ENCODE results near the gene RIMBP3C. TPM values are rescaled to one million over a fixed set of nuclear protein-coding genes. Genes with fewer than 3 reads are reported as not detected.
"Not testable (repeated sequence)": the region's sequence is repeated elsewhere in the genome, so short reads cannot be mapped to it uniquely, and the experiment has no call there.

RIMBP3C gene
- total RNA-seq, 1 donor from 2014 or later: 0.29 TPM

DNA sequence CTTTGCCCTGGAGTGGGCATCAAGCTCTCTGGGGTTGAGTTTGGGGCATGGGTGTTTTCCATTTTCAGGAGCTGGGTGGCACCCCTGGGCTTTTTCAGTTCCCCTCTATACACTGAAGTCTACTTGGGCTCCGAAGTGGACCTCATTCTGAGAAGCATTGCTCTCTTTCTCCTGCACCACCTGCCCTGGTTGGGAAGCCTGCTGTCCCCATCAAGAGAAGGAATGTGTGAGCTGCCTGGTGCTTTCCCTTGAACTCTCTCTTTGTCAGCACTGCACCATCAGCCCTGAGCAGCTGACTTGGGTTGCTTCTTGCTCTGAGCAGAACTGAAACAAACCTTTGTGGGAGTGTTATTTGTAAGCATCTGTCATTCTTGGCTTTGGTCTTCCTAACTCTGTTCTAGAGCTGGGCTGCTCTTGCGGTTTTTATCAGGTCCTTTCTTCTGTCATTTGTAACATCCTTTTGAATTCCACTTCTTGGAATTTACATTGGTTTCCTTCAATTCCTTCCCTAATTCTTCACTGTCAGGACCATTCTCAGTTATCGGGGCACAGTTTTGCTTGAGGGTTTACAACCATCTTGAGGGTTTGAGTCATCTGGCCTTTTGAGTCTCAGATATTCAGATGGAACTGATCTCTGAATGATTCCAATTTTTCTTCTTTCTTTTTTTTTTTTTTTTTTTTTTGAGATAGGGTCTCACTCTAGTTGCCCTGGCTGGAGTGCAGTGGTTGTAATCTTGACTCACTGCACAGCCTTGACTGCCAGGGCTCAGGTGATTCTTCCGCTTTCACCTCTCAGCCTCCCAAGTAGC lies 36.7 kb upstream of the RIMBP3C start:
- Histone ChIP-seq H3K4me3 (ENCODE audit: low read depth, low read length) (no peak overlapping the region), H3K27me3 (ENCODE audit: control insufficient read depth, insufficient read depth, low read length) (no peaks in the 10 kb centered on the region), H3K36me3 (ENCODE audit: control insufficient read depth, insufficient read depth, low read length) (peaks cover 1% of the 10 kb centered on the region)
- TF ChIP-seq, protein P1, sequence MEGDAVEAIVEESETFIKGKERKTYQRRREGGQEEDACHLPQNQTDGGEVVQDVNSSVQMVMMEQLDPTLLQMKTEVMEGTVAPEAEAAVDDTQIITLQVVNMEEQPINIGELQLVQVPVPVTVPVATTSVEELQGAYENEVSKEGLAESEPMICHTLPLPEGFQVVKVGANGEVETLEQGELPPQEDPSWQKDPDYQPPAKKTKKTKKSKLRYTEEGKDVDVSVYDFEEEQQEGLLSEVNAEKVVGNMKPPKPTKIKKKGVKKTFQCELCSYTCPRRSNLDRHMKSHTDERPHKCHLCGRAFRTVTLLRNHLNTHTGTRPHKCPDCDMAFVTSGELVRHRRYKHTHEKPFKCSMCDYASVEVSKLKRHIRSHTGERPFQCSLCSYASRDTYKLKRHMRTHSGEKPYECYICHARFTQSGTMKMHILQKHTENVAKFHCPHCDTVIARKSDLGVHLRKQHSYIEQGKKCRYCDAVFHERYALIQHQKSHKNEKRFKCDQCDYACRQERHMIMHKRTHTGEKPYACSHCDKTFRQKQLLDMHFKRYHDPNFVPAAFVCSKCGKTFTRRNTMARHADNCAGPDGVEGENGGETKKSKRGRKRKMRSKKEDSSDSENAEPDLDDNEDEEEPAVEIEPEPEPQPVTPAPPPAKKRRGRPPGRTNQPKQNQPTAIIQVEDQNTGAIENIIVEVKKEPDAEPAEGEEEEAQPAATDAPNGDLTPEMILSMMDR (IDR thresholded peaks at IDR 0.05; ENCODE audit: insufficient read depth, low read length, poor library complexity, severe bottlenecking): no peak
- DNase-seq (ENCODE audit: low read depth): no peak

DNA sequence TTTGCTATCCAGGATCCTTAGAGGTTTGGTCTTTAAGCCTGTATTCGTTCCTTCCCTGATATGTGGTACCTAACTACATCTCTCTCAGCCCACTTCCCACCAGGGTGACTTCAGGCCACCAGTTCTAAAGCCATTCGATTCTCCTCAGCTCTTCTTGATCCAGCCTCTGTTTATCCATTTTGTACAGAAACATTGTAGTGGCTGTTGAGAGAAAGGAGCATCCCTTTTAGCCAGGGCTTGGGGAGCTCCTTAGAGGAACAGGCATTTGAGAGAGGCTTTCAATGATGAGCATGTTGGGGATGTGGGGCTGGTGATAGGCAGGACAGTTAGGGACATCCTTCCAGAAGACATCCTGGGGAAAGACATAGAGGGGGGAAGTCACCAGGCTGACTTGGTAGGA lies 34.1 kb upstream of the RIMBP3C start:
- Histone ChIP-seq H3K27me3 (ENCODE audit: control insufficient read depth, insufficient read depth, low read length) (no peaks in the 10 kb centered on the region), H3K4me3 (ENCODE audit: low read depth, low read length) (no peak overlapping the region), H3K36me3 (ENCODE audit: control insufficient read depth, insufficient read depth, low read length) (peaks cover 1% of the 10 kb centered on the region)
- DNase-seq (ENCODE audit: low read depth): no peak
- TF ChIP-seq, protein P1 (IDR thresholded peaks at IDR 0.05; ENCODE audit: insufficient read depth, low read length, poor library complexity, severe bottlenecking): no peak

DNA sequence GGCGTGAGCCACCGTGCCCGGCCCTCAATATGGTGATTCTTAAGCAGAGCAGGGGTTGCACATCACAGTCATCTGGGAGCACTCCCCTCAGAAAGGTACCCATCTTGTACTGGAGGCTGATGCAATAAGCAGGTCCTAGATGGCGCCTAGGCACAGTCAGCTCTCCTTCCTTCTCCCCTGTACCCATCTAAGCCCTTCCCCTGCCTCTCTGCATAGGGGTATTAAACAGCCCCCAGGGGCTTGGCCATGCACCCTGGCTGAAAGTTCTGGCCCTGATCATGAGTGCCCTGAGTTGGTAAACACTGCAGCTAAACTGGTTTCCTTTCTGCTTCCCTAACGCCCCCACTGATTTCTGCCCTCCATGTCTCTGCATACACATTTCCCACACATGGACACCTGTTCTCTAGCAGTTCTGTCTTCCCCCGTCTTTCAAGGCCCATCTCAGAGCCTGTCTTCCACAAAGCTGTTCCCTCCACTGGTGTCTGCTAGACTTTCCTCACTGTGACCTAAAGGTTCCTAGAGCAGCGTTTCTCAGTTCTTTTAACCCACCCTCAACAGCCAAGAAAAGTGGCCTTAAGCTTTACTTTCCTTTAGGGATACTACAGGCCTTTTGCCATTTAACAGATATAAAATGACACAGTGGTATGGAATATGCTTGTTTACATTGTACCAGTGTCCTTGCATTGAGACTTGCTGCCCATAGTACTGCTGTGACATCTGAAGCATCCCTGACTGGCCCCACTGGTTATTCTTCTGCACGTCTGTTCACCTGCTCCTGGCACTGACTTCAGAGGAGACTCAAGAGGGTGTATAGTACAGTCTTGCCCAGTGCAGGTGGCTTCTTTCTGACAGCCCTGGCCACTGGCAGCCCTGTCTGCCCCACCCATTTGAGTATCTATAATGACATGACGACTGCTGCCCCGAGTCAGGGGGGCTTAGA lies 31.8 kb upstream of the RIMBP3C start:
- TF ChIP-seq, protein P1 (IDR thresholded peaks at IDR 0.05; ENCODE audit: insufficient read depth, low read length, poor library complexity, severe bottlenecking): no peak
- no peak for DNase-seq (ENCODE audit: low read depth)
- Histone ChIP-seq H3K4me3 (ENCODE audit: low read depth, low read length) (no peak overlapping the region), H3K36me3 (ENCODE audit: control insufficient read depth, insufficient read depth, low read length) (peaks cover 1% of the 10 kb centered on the region), H3K27me3 (ENCODE audit: control insufficient read depth, insufficient read depth, low read length) (no peaks in the 10 kb centered on the region)

DNA sequence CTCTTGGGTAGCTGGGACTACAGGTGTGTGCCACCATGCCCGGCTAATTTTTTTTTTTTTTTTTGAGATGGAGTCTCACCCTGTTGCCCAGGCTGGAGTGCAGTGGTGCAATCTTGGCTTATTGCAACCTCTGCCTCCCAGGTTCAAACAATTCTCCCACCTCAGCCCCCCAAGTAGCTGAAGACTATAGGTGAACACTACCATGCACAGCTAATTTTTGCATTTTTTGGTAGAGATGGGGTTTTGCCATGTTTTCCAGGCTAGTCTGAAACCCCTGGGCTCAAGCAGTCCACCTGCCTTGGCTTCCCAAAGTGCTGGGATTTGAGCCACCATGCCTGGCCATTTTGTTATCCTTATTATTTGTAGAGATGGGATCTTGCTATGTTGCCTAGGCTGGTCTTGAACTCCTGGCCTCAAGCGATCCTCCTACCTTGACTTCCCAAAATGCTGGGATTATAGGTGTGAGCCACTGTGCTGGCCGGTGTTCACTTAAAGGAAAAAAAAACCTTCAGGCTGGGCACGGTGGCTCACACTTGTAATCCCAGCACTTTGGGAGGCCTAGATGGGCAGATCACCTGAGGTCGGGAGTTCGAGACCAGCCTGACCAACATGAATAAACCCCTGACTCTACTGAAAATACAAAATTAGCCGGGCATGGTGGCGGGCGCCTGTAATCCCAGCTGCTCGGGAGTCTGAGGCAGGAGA lies 29.9 kb upstream of the RIMBP3C start:
- H3K27me3 ChIP-seq (ENCODE audit: control insufficient read depth, insufficient read depth, low read length); H3K36me3 ChIP-seq (ENCODE audit: control insufficient read depth, insufficient read depth, low read length); DNase-seq (ENCODE audit: low read depth); H3K4me3 ChIP-seq (ENCODE audit: low read depth, low read length): not testable (repeated sequence)

DNA sequence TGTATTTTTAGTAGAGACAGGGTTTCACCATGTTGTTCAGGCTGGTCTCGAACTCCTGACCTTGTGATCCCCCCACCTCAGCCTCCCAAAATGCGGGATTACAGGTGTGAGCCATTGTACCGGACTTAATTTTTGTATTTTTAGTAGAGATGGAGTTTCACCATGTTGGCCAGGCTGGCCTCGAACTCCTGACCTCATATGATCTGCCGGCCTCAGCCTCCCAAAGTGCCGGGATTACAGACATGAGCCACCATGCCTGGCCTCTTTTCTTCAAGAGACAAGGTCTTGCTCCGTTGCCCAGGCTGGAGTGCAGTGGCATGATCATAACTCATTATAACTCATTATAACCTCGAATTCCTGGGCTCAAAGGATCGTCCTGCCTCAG lies 29.4 kb upstream of the RIMBP3C start:
- H3K4me3 ChIP-seq (ENCODE audit: low read depth, low read length); H3K36me3 ChIP-seq (ENCODE audit: control insufficient read depth, insufficient read depth, low read length); H3K27me3 ChIP-seq (ENCODE audit: control insufficient read depth, insufficient read depth, low read length); DNase-seq (ENCODE audit: low read depth): not testable (repeated sequence)

DNA sequence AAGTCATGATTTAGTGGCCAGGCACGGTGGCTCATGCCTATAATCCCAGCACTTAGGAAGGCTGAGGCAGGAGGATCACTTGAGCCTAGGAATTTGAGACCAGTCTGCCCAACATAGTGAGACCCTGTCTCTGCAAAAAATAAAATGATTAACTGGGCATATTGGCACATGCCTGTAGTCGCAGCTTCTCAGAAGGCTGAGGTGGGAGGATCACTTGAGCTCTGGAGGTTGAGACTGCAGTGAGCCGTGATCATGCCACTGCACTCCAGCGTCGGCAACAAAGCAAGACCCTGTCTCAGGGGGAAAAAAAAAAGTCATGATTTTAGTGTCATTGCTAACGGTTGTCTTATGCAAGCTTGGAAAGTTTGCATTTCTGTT lies 28.2 kb upstream of the RIMBP3C start:
- Histone ChIP-seq H3K27me3 (ENCODE audit: control insufficient read depth, insufficient read depth, low read length) (no peaks in the 10 kb centered on the region), H3K36me3 (ENCODE audit: control insufficient read depth, insufficient read depth, low read length) (no peaks in the 10 kb centered on the region), H3K4me3 (ENCODE audit: low read depth, low read length) (no peak overlapping the region)
- DNase-seq (ENCODE audit: low read depth): no peak
- TF ChIP-seq, protein P1 (IDR thresholded peaks at IDR 0.05; ENCODE audit: insufficient read depth, low read length, poor library complexity, severe bottlenecking): no peak

Measured in kidney epithelial cell (primary cell).